ENCODE results near the gene BEGAIN.

GRCh38 chr14:100581228-100582145, 5.7 kb downstream of the BEGAIN start:
- TF ChIP-seq POLR2A (IDR thresholded peaks at IDR 0.05) = no peak
- no peak for TF ChIP-seq CTCF (IDR thresholded peaks at IDR 0.05)
